ENCODE data around the gene OR2J3. TPM values are rescaled to one million over a fixed set of nuclear protein-coding genes. Genes with fewer than 3 reads are reported as not detected.
"Not testable (repeated sequence)": the region's sequence is repeated elsewhere in the genome, so short reads cannot be mapped to it uniquely, and the experiment has no call there.

The OR2J3 gene
- total RNA-seq, 1 experiment from 2014 or later: not detected

DNA sequence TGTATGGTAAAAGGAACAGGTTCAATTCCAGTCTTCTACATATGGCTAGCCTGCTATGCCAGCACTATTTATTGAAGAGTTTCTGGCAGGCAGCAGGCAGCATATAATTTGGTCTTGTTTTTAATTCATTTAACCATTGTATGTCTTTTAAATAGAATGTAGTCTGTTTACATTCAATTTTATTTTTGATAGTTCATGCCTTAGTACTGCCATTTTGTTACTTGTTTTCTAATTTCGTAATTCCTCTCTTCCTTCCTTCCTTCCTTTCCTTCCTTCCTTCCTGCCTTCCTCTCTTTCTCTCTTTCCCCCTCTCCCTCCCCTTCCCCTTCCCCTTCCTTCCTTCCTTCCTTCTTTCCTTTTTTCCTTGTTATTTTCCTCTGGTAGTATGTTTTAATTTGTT lies 45.2 kb downstream of the OR2J3 start:
- H3K9me2 ChIP-seq (ENCODE audit: insufficient read depth): no peaks in the 10 kb centered on the region
- ChIA-PET POLR2A (no interaction called here), RAD21 (ENCODE audit: low non-redundant PET in 1 of 2, low total read pairs in 2 of 2, uncharacterized antibody in 2 of 2, unreplicated experiment in 2 of 2) (no interaction called here), CTCF (no interaction called here)
- H3K27me3 ChIP-seq (ENCODE audit: insufficient read depth, low read length): no peaks in the 10 kb centered on the region
- H3K36me3 ChIP-seq (ENCODE audit: control insufficient read depth in 1 of 2, insufficient read depth in 2 of 2, low read length in 2 of 2): no peaks in the 10 kb centered on the region
- no peak for TF ChIP-seq EZH2phosphoT487 (IDR thresholded peaks at IDR 0.05; ENCODE audit: borderline replicate concordance)
- TF ChIP-seq, protein P1, sequence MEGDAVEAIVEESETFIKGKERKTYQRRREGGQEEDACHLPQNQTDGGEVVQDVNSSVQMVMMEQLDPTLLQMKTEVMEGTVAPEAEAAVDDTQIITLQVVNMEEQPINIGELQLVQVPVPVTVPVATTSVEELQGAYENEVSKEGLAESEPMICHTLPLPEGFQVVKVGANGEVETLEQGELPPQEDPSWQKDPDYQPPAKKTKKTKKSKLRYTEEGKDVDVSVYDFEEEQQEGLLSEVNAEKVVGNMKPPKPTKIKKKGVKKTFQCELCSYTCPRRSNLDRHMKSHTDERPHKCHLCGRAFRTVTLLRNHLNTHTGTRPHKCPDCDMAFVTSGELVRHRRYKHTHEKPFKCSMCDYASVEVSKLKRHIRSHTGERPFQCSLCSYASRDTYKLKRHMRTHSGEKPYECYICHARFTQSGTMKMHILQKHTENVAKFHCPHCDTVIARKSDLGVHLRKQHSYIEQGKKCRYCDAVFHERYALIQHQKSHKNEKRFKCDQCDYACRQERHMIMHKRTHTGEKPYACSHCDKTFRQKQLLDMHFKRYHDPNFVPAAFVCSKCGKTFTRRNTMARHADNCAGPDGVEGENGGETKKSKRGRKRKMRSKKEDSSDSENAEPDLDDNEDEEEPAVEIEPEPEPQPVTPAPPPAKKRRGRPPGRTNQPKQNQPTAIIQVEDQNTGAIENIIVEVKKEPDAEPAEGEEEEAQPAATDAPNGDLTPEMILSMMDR (IDR thresholded peaks at IDR 0.05 in 2 of 3, conservative IDR thresholded peaks at IDR 0.05 in 1 of 3; ENCODE audit: borderline replicate concordance in 1 of 3, insufficient read depth in 1 of 3, low read depth in 2 of 3, low read length in 2 of 3): no peak
- TF ChIP-seq EGR1 (IDR thresholded peaks at IDR 0.05; ENCODE audit: low read depth): no peak
- TF ChIP-seq, protein P2, sequence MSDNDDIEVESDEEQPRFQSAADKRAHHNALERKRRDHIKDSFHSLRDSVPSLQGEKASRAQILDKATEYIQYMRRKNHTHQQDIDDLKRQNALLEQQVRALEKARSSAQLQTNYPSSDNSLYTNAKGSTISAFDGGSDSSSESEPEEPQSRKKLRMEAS (IDR thresholded peaks at IDR 0.05): no peak
- no peak for TF ChIP-seq ZFX (IDR thresholded peaks at IDR 0.05)
- no peak for TF ChIP-seq CBX3 (IDR thresholded peaks at IDR 0.05; ENCODE audit: low read depth)
- TF ChIP-seq SRF (IDR thresholded peaks at IDR 0.05; ENCODE audit: low read depth): no peak
- TF ChIP-seq EZH2 (IDR thresholded peaks at IDR 0.05): no peak
- no peak for TF ChIP-seq CEBPB (IDR thresholded peaks at IDR 0.05; ENCODE audit: low read depth)
- H3K79me2 ChIP-seq (ENCODE audit: insufficient read depth, low read length): no peaks in the 10 kb centered on the region
- no peak overlapping the region for H3K27ac ChIP-seq (ENCODE audit: low read depth, low read length)
- intact Hi-C loops (cut with micrococcal nuclease): no loop called here
- DNase-seq (ENCODE audit: low read depth, low spot score): no peak
- no peak overlapping the region for H3K9ac ChIP-seq (ENCODE audit: low read length)
- H2AFZ ChIP-seq (ENCODE audit: low read depth, low read length, poor library complexity, severe bottlenecking): no peak overlapping the region
- H3K4me2 ChIP-seq (ENCODE audit: low read length): no peak overlapping the region
- no peak for ATAC-seq
- no TSS peak for BruUV-seq (replicated peaks)
- H3K4me3 ChIP-seq (replicated peaks in 1 of 2; ENCODE audit: low read depth in 1 of 2, low read length in 2 of 2): no peak overlapping the region
- H4K20me1 ChIP-seq (ENCODE audit: insufficient read depth): no peaks in the 10 kb centered on the region
- no peaks in the 10 kb centered on the region for H3K4me1 ChIP-seq (ENCODE audit: control insufficient read depth in 1 of 2, insufficient read depth in 2 of 2, low read length in 2 of 2)
- no peaks in the 10 kb centered on the region for H3K9me3 ChIP-seq (ENCODE audit: control insufficient read depth in 1 of 2, insufficient read depth in 1 of 2, low read depth in 1 of 2, low read length in 2 of 2)

DNA sequence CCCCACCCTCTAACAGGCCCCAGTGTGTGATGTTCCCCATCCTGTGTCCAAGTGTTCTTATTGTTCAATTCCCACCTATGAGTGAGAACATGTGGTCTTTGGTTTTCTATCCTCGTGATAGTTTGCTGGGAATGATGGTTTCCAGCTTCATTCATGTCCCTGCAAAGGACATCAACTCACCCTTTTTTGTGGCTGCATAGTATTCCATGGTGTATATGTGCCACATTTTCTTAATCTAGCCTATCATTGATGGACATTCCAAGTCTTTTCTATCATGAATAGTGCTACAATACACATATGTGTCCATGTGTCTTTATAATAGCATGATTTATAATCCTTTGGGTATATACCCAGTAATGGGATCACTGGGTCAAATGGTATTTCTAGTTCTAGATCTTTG lies 47.3 kb downstream of the OR2J3 start:
- H3K36me3 ChIP-seq (ENCODE audit: control insufficient read depth in 1 of 2, insufficient read depth in 2 of 2, low read length in 2 of 2); H3K4me2 ChIP-seq (ENCODE audit: low read length); DNase-seq (ENCODE audit: low read depth, low spot score); H3K9me3 ChIP-seq (ENCODE audit: control insufficient read depth in 1 of 2, insufficient read depth in 1 of 2, low read depth in 1 of 2, low read length in 2 of 2); H3K27me3 ChIP-seq (ENCODE audit: insufficient read depth, low read length); BruUV-seq (replicated peaks); H3K9me2 ChIP-seq (ENCODE audit: insufficient read depth); H3K27ac ChIP-seq (ENCODE audit: low read depth, low read length); ATAC-seq; CTCF ChIA-PET; POLR2A ChIA-PET; intact Hi-C loops (cut with micrococcal nuclease); H4K20me1 ChIP-seq (ENCODE audit: insufficient read depth); H3K79me2 ChIP-seq (ENCODE audit: insufficient read depth, low read length); H3K4me1 ChIP-seq (ENCODE audit: control insufficient read depth in 1 of 2, insufficient read depth in 2 of 2, low read length in 2 of 2); H3K4me3 ChIP-seq (replicated peaks in 1 of 2; ENCODE audit: low read depth in 1 of 2, low read length in 2 of 2); H2AFZ ChIP-seq (ENCODE audit: low read depth, low read length, poor library complexity, severe bottlenecking); RAD21 ChIA-PET (ENCODE audit: low non-redundant PET in 1 of 2, low total read pairs in 2 of 2, uncharacterized antibody in 2 of 2, unreplicated experiment in 2 of 2); H3K9ac ChIP-seq (ENCODE audit: low read length): not testable (repeated sequence)

DNA sequence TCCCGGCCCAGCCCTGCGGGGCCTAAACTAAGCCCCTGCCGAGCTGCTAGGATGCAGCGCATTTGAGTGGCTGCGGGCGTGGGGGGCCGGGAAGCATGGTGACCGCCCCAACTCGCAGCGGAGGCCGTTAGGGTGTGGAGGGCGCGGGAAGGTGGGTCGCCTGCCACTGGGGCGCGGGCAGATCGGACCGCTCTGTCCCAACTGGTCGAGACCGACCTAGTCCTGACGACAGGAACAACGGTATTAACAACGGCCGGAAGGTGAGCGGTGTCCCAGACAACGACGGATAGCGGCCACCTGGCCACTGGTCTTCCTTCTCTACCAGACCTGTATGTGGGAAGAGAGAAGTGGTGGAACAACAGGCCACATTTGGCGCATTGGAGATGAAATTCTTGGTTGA lies 52.1 kb downstream of the OR2J3 start:
- POLR2A ChIA-PET; H3K9me3 ChIP-seq (ENCODE audit: control insufficient read depth in 1 of 2, insufficient read depth in 1 of 2, low read depth in 1 of 2, low read length in 2 of 2); H3K27me3 ChIP-seq (ENCODE audit: insufficient read depth, low read length); RAD21 ChIA-PET (ENCODE audit: low non-redundant PET in 1 of 2, low total read pairs in 2 of 2, uncharacterized antibody in 2 of 2, unreplicated experiment in 2 of 2); CTCF ChIA-PET; intact Hi-C loops (cut with micrococcal nuclease); H3K36me3 ChIP-seq (ENCODE audit: control insufficient read depth in 1 of 2, insufficient read depth in 2 of 2, low read length in 2 of 2); H2AFZ ChIP-seq (ENCODE audit: low read depth, low read length, poor library complexity, severe bottlenecking); DNase-seq (ENCODE audit: low read depth, low spot score); H4K20me1 ChIP-seq (ENCODE audit: insufficient read depth); ATAC-seq; BruUV-seq (replicated peaks); H3K4me1 ChIP-seq (ENCODE audit: control insufficient read depth in 1 of 2, insufficient read depth in 2 of 2, low read length in 2 of 2); H3K27ac ChIP-seq (ENCODE audit: low read depth, low read length); H3K9ac ChIP-seq (ENCODE audit: low read length); H3K79me2 ChIP-seq (ENCODE audit: insufficient read depth, low read length); H3K4me3 ChIP-seq (replicated peaks in 1 of 2; ENCODE audit: low read depth in 1 of 2, low read length in 2 of 2); H3K9me2 ChIP-seq (ENCODE audit: insufficient read depth); H3K4me2 ChIP-seq (ENCODE audit: low read length): not testable (repeated sequence)

Measured in HCT116 (cell line).